Stimulated activated CD4-positive, alpha-beta T cell treated with anti-CD3 and anti-CD28 coated beads, Interleukin-4, amount 100 ng/mL, for 4 hours (primary cell): ENCODE data around the gene SLC15A3.

Source experiments
- DNase-seq, 2 experiments: peaks; one replicate each; pipeline ENCODE4 v3.0.0-alpha.2; 2020

The SLC15A3 gene

DNA sequence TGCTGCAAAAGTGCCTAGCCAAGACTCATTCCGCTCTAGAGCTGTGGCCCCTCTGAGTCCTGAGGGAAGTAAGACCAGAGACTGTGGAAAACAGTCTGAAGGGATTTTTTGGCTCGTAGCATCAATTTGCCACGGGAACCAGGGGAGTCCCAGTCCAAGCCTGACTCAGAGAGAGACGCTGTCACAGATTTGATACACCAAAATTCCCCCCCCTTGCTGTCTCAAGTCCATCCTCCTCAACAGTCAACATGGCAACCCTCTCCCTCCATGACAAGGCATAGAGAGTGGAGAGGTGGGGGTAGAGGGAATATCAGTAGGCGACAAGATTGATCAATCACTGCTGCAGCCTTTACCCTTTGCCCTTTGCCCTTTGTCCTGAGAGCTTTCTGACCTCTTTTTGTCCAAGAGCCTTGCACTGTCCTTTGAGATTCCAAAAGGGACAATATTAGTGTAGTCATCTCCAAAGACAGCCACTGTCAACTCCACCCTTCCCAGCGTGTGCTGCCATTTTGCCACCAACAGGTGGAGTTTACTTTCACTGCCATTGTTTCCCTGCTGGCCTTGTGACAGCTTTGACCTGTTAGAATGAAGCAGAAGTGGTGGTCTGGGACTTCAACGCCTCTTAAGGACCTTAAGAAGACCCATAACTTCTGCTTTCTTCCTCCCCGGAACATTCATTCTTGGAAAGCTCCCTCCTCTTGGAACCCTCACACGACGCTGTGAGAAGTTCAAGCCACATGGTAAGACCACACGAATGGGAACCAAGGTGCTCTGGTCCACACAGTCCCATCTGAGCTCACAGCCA is 7.3 kb downstream of the SLC15A3 start:
- no peak for DNase-seq

DNA sequence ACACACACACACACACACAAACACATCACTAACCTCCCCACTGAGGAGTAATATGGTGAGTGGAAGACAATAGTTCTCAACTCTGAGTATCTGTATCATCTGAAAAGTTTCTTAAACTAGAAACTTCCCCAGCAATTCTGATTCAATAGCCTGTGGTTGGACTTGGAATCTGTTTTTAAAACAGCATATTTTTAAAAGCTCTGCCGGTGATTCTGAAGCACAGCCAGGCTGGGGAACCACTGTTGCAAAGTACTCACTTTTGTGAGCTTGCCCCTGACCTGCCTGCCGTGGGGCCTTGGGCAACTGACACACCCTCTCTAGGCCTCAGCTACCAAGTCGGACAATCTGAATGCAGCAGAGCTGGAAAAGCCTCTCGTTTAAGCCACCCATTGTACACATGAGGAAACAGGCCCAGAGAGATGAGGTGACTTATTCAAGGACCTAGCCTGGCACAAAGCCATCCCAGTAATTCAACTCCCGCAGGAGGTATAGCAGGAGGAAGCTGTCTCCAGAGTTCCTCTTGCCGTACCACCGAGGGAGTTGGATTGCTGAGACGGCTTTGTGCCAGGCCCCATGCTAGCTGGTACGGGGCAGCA is 8.9 kb downstream of the SLC15A3 start:
- no peak for DNase-seq

DNA sequence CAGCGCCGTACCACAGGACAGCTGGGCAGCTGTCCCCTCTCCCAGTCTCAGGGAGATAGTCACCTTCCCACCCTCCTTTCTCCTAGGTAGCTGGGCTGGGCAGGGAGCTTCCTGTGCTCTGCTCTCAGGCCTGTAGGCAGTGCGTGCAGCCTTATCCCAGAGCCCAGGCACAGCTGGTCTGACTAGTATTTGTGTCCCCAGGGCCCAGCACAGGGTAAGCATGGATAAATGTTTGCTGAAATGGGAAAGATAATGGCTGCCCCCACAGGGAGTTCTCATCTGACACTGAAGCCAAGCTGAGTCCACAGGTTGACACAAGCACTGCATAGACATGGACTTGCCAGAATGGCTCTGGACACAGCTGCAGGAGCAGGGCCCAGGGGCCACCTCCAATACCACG is 9.8 kb downstream of the SLC15A3 start:
- DNase-seq: no peak

DNA sequence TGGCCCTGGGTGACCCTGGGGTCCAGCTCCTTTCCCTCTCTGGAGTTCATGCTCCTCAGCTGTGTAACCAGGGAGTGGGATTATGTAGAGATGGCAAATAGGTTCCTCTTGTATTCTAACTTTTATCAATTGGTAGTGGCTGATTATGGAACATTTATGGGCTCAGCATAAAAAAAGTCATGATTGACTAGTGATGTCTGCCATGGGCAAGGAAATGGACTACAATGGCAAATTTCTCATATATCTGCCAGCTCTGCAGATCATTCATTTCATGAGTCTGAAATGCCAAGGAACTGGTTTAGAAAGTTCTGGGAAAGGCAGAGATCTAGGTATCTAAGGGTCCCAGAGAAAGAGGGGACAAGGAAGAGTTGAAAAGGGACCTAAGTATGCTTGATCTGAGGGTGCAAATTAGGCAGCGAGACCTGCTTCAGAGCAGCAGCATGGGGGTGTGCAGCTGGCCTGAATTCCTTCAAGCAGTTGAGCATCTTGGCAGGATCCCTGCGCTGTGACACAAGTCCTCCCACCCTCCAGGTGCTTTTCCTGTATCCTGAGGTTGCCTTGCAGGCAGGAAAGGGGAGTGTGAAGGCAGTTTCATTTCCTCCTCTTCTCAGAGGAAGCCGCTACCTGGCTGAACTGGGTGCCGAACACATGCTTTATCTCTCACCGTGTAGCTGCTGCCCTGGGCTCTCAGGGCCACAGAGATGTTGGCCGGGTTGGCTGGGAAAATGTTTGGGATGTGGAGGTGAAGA is 10.4 kb downstream of the SLC15A3 start:
- no peak for DNase-seq

DNA sequence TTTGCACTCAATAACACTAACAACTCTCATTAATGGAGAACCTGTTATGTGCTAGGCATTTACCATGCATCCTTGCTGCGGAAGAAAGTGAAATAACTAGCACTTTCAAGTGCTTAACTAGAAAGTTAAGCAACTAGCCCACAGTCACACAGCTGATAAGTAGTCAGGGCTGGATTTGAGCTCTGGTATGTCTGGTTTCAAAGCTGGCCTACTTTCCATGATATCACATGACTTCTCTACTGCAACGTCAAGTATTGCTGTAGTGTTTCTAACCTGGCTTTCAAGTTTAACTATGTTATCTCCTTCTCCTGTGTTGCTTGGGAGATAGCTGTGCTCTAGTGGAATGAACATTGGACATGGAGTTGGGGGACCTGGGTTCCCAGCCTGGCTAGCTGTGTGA is 12.1 kb downstream of the SLC15A3 start:
- DNase-seq: no peak

DNA sequence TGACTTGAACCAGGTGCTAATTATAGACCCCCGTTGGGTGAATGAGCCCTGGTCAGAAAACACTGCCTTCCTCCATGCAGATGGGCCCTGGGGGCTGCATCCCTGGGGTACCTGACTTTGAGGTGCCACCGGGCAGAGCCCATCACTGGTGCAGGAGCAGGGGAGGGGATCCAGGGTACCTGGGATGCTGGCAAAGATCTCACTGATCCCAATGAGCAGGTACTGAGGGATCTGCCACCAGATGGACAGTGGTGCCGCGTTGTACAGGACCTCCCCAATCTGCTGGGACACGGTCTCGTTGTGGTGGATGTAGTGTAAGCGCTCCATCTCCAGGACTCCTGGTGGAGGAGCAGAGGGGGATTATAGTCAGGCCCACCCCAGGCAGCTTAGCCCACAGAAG is 12.7 kb downstream of the SLC15A3 start:
- DNase-seq: no peak

DNA sequence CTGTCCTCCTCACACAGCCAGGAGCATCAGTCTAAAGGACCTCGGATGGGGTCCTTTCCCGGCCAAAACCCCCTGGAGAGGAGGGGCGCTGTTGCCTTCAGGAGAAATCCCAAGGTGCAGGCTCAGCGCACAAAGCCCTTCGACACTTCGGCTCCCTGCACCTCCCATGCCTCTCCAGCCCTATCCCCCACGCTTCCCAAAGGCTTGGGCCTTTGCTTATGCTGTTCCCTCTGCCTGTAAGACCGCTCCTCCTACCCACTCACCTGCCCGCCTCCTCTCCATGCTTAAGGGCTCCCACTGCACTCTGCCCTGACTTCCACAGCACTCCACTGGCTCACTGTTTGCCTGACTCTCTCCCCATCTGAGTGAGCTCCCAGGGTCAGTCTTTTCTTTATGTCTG is 13.5 kb downstream of the SLC15A3 start:
- DNase-seq: no peak

DNA sequence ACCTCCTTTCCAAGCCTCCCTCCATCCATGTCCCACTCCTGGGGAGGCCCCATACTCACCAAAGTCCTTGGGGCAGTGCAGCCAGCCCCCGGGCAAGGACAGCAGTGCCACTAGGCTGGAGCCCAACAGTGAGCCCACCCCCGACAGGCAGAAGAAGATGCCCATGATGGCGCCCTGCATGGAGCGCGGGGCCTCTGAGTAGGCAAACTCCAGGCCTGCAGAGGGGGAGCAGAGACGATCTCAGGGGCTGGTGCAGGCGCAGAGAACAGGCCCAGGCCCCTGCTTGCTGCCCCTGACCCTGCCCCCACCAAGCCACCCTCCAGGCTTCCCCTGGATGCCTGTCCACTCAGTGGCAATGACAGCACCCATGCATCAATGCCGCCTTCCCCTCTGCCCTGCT is 14.2 kb downstream of the SLC15A3 start:
- DNase-seq: no peak

DNA sequence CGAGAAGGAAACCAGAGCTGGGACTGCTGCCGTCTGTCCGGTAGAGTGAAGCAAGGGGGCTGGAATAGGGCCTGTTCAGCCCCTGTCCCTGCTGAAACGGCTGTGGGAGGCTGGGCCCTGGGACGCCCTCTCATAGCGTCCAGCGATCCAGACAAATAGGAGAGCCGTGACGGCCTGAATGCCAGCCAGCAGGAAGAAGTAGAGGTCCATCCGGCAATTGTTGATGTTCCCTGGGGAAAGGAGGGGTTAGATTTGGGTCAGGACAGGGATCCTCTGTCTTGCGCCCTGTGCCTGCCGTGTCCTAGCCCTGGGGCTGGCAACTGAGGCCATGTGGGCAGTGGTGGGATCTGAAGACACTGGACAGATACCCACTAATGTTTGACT is 14.8 kb downstream of the SLC15A3 start:
- DNase-seq: no peak

DNA sequence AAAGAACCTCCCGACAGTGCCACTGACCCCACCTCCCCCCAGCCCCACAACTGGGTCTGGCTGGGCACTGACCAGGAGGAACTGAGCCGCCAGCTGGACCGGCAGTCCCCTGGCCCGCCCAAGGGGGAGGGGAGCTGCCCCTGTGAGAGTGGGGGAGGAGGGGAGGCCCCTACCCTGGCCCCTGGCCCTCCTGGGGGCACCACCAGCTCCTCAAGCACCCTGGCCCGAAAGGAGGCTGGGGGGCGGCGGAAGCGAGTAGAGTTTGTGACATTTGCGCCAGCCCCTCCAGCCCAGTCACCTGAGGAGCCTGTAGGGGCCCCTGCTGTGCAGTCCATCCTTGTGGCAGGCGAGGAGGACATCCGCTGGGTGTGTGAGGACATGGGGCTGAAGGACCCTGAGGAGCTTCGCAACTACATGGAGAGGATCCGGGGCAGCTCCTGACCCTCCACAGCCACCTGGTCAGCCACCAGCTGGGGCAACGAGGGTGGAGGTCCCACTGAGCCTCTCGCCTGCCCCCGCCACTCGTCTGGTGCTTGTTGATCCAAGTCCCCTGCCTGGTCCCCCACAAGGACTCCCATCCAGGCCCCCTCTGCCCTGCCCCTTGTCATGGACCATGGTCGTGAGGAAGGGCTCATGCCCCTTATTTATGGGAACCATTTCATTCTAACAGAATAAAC is 15.4 kb downstream of the SLC15A3 start:
- no peak for DNase-seq

DNA sequence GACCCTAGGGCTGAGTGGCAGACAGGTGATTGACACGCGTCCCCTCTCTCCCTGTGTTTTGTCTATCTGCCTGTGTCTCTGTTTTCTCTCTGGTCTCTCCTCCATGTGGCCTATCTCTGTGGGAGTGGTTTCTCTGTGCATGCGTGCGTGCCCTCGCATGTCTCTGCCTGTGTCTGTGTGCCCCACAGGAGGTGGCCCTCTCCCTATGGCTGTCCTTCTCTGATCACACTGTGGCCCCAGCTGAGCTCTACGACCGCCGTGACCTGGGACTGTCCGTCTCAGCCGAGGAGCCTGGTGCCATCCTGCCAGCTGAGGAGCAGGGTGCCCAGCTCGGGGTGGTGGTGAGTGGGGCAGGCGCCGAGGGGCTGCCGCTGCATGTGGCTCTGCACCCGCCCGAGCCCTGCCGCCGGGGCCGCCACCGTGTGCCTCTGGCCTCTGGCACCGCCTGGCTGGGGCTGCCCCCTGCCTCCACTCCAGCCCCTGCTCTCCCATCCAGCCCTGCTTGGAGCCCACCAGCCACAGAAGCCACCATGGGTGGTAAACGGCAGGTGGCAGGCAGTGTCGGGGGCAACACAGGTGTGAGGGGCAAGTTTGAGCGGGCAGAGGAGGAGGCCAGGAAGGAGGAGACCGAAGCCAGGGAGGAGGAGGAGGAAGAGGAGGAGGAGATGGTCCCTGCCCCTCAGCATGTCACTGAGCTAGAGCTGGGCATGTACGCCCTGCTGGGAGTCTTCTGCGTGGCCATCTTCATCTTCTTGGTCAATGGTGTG is 16.1 kb downstream of the SLC15A3 start:
- DNase-seq: no peak

DNA sequence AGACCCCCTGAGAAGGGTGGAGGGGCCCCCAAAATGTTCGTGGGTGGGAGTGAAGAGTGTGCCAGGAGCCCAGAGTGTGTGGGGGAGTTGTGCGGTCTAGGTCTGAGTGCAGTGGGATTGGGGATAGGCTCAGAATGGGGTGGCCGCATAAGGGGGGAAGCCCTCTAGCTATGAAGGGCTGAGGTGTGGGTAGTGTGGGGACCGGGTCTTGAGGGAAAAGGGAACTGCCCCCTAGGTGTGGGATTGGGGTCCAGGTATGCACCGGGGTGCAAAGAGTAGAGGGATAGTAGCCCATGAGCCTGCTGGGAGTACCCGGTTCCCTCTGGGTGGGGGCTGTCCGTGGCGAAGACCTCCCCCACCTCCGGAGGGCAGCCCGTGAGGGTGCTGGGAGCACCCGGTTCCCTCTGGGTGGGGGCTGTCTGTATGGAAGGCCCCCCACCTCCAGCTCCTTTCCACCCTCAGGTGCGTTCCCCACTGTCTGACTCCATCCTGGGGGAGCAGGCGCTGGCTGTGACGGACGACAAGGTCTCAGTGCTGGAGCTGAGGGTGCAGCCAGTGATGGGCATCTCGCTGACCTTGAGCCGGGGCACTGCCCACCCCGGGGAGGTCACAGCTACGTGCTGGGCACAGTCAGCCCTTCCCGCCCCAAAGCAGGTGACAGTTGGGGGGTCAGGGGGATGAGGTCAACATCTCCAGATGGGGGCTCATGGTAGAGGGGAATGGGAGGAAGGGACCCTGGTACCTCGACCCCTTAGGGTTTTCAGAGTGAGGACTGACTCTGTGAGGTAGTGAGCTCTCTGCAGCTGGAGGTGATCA is 17.0 kb downstream of the SLC15A3 start:
- DNase-seq: no peak

DNA sequence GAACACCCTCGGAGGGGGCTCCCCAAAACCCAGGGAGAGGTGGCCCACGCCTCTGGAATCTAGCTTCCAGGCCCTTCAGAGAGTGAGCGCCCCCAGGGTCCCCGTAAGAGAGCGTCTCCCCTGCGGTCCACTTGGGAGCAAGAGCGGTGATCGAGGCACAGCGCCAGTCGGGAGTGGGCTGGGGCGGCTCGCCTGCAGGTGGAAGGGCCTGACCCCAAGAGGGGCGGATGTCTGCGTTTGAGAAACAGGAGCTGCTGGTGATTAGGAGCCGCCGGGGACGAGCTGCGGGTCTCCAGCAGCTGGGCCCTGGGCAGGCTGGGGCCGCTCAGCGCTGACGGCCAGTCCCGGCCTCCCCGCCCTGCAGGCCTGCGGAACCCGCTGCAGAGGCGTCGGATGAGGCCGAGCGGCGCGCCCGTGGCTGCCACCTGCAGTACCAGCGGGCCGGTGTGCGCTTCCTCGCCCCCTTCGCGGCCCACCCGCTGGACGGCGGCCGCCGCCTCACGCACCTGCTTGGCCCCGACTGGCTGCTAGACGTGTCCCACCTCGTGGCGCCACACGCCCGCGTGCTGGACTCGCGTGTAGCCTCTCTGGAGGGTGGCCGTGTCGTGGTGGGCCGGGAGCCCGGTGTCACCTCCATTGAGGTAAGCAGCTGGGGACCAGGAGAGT is 17.7 kb downstream of the SLC15A3 start:
- no peak for DNase-seq

DNA sequence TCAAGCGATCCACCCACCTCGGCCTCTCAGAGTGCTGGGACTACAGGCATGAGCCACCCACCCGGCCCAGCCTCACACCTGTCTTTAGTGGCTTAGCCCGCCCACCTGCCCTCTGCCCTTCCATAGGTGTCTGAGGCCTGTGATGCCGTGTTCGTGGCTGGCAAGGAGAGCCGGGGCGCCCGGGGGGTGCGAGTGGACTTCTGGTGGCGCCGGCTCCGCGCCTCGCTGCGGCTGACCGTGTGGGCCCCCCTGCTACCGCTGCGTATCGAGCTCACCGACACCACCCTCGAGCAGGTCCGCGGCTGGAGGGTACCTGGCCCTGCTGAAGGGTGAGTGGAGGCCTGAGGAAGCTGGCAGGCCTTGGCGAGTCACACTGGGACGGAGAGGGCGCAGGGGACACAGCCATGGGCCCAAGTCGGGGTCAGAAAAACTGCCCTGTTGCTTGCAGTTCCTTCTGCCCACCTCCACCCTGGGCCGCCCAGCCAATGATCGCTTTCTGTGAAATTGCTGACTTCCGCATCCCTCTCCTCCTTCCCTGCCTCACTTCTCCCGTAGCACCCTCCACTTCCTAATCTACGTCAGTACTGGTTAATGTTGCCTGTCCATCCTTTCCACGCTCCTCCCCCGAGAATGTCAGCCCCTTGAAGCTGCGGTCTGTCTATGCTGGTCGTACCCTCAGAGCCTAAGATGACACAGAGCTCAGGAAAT is 18.4 kb downstream of the SLC15A3 start:
- no peak for DNase-seq

DNA sequence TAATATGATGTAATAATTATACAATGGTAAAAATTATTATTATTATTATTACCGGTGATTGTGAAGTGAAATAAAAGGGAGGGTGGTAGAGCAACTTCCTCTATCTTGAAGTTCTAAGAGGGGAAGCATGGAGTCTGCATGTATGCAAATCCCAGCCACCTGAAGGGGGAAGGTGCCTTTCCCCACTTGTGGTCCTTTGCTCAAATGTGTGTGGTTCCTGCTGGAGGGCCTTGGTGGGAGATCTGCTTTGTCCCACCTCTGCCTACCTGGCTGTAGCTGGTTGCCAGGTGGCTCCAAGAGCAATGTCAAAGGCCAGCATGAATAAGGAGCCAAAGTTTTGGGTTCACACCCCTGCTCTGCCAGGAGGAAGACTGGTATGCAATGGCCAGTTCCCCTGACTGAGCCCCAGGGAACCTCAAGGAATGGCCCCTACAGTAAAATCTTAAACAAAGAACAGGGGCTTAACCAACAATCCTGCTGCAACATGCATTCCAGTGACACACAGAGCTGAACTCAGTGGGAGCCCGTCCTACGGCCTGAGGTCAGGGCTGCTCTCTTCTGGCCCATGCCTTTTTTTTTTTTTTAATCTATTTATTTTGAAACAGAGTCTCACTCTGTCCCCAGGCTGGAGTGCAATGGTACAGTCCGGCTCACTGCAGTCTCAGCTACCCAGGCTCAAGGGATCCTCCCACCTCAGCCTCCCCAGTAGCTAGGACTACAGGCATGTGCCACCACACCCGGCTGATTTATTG is 19.2 kb downstream of the SLC15A3 start:
- DNase-seq: no peak

DNA sequence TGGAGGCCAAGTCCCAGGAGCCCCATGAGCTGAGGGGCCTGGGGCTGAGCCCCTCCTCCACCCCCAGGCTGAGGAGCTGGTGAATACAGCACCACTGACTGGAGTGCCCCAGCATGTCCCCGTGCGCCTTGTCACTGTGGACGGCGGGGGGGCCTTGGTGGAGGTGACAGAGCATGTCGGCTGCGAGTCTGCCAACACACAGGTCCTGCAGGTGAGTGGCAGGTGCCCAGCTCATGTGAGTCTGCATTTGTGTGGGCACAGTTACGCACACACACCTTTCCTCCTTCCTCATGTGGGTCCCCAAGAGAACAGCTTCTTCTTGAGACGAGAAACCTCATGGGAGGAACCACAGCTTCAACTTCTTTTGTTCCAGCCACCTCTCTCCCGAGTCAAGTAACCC is 20.1 kb downstream of the SLC15A3 start:
- no peak for DNase-seq

DNA sequence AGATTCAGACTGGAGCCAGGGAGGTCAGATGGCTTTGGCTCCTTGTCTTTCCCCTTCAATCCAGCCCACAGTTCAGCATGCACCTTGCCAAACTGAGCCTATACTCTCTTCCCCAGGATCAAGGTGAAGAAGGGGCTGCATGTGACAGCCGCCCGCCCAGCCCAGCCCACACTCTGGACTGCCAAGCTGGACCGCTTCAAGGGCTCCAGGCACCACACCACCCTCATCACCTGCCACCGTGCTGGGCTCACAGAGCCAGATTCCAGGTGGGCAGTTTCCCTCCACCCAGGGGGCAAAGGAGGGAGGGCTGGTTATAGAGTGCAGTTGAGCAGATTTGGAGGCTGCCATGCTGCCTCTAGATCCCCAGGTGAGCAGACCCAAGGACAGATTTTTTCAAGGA is 21.6 kb downstream of the SLC15A3 start:
- DNase-seq: no peak

DNA sequence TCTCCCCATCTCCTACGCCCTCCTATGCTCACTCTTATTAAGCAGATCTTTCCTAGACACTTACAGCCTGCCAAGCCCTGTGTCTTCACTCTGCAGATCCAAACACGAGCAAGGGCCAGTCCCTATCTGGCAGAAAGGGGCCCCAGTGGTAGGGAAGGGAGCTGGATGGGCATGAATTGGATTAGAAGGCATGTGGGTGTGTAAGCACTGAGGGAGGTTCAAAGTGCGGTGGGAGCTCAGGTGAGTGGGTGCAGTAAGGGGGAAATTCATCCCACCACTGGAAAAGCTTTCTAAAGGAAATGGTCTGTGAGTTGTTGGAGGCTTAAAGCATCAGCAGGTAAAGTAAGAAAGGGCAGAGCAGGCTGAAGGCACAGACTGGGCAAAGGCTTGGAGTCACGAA is 22.2 kb downstream of the SLC15A3 start:
- DNase-seq: no peak

DNA sequence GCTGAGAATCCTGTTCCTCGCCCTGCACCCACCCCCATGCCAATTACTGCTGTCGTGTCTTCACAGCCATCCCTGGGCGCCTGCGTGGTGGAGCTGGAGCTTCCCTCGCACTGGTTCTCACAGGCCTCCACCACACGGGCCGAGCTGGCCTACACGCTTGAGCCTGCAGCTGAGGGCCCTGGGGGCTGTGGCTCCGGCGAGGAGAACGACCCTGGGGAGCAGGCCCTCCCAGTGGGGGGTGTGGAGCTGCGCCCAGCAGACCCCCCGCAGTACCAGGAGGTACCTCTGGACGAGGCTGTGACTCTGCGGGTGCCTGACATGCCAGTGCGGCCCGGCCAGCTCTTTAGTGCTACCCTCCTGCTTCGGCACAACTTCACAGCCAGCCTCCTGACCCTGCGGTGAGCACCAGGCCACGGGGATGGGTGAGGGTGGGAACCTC is 23.4 kb downstream of the SLC15A3 start:
- DNase-seq: no peak

DNA sequence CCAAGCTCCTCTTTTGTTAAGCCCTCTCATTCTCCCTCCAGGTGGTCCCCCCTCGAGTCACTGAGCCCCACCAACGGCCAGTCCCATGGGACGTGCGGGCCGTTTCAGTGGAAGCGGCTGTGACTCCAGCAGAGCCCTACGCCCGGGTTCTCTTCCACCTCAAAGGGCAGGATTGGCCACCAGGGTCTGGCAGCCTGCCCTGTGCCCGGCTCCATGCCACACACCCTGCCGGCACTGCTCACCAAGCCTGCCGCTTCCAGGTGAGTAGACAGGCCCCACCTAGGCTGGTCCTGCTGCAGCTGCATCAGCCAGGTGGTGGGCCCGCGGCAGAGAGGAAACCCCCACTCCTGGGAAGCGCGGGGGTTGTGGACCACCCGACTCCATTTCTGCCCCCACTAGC is 24.4 kb downstream of the SLC15A3 start:
- no peak for DNase-seq
